Esophagus squamous epithelium (tissue), 5 donors: ENCODE measurements around the gene TMEM30B. TPM values are rescaled to one million over a fixed set of nuclear protein-coding genes. Genes with fewer than 3 reads are reported as not detected.

Experiments used
- DNase-seq: peaks from one replicate; lab custom pipeline; 2025; lab: John Stamatoyannopoulos, UW
- H3K27ac ChIP-seq, 4 donors: fragments of 200-600 bp; sonication (generic); one replicate each; pipeline ENCODE4 v1.5.1; 2016 to 2019; ENCODE audit warnings: mild to moderate bottlenecking in 1 of 4
- H3K27me3 ChIP-seq, 4 donors: fragments of 200-600 bp; sonication (generic); 1 replicate in 3 of 4; 2 replicates in 1 of 4; pipeline versions ENCODE4 v1.5.1 to v1.6.0; 2017 to 2021; ENCODE audit warnings: antibody characterized with exemption in 1 of 4
- H3K36me3 ChIP-seq, 3 donors: fragments of 200-600 bp; sonication (generic); one replicate each; pipeline ENCODE4 v1.5.1; 2016 to 2019
- H3K4me1 ChIP-seq, 3 donors: fragments of 200-600 bp; sonication (generic); one replicate each; pipeline ENCODE4 v1.5.1; 2017 to 2019
- H3K4me3 ChIP-seq, 4 donors: fragments of 200-600 bp; sonication (generic); 1 replicate in 3 of 4; 2 replicates in 1 of 4; pipeline ENCODE4 v1.5.1; 2016 to 2019; ENCODE audit warnings: mild to moderate bottlenecking in 2 of 4, moderate library complexity in 1 of 4
- H3K9me3 ChIP-seq, 3 donors: fragments of 200-600 bp; sonication (generic); one replicate each; pipeline ENCODE4 v1.5.1; 2016 to 2019
- POLR2A ChIP-seq, 4 donors: fragments of 450-650 bp; IDR thresholded peaks; one replicate each; pipeline ENCODE4 v1.6.1; 2017; ENCODE audit warnings: antibody characterized with exemption in 4 of 4, mild to moderate bottlenecking in 4 of 4, moderate library complexity in 3 of 4
- WGBS, 2 donors: methylation state at CpG; one replicate each; pipeline ENCODE4 v1.1.5; 2018; 5-methylcytosine and 5-hydroxymethylcytosine counted together
- intact Hi-C: fragments of 100-400 bp; cut with DNase I; formaldehyde crosslinking; loops from one replicate; pipeline ENCODE4 v1.15.0; 2022
- total RNA-seq, 4 donors: library from RNA; depleted of rRNA; stranded (reverse); fragments of >200 nt; gene quantifications; one replicate each; pipeline ENCODE4 v1.1.0, GENCODE V29; 2016
- TF ChIP-seq, protein P1 (sequence below), 6 experiments: fragments of 450-650 bp in 4 of 6; fragments of 200-600 bp in 2 of 6; sonication (generic) in 2 of 6; IDR thresholded peaks; one replicate each; pipeline ENCODE4 v1.5.1; 2016 to 2019; ENCODE audit warnings: antibody characterized with exemption in 6 of 6, mild to moderate bottlenecking in 4 of 6, moderate library complexity in 4 of 6
- donor health status: DM: yes; HTN: yes; CAD: no.

TMEM30B gene
- total RNA-seq, 4 donors from 2014 or later: 18.5 to 35.9 (median 26.3) TPM

DNA sequence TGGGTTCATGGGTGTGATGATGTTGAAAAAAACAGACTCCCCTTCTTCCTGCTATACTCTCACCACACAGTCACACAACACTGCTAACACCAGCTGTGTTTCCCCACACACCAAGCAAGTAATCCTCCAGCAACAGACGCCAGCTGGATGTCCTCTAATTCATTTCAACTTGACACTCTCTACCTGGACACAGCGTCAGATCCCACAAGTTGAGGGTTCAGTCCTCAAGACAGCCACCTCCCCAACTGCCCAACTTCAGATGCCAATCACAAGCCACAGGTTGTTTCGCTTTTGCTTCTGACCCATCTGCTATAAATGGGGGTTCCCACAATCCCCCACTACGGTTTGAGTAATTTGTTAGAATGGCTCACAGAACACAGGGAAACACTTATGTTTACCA lies 49.3 kb downstream of the TMEM30B start:
- peaks cover 0 to 6% (median 0%) of the 10 kb centered on the region in 3 donors for H3K4me1 ChIP-seq
- no peaks in the 10 kb centered on the region for H3K36me3 ChIP-seq
- no peak for TF ChIP-seq POLR2A (IDR thresholded peaks at IDR 0.05)
- TF ChIP-seq, protein P1, sequence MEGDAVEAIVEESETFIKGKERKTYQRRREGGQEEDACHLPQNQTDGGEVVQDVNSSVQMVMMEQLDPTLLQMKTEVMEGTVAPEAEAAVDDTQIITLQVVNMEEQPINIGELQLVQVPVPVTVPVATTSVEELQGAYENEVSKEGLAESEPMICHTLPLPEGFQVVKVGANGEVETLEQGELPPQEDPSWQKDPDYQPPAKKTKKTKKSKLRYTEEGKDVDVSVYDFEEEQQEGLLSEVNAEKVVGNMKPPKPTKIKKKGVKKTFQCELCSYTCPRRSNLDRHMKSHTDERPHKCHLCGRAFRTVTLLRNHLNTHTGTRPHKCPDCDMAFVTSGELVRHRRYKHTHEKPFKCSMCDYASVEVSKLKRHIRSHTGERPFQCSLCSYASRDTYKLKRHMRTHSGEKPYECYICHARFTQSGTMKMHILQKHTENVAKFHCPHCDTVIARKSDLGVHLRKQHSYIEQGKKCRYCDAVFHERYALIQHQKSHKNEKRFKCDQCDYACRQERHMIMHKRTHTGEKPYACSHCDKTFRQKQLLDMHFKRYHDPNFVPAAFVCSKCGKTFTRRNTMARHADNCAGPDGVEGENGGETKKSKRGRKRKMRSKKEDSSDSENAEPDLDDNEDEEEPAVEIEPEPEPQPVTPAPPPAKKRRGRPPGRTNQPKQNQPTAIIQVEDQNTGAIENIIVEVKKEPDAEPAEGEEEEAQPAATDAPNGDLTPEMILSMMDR (IDR thresholded peaks at IDR 0.05): no peak
- H3K9me3 ChIP-seq: no peaks in the 10 kb centered on the region
- no peak overlapping the region for H3K4me3 ChIP-seq
- no peak for DNase-seq
- intact Hi-C loops: no loop called here
- no peaks in the 10 kb centered on the region for H3K27me3 ChIP-seq
- no peak overlapping the region for H3K27ac ChIP-seq
- WGBS, 2 donors: 87% methylated on average over 4 of the region's 4 CpGs

DNA sequence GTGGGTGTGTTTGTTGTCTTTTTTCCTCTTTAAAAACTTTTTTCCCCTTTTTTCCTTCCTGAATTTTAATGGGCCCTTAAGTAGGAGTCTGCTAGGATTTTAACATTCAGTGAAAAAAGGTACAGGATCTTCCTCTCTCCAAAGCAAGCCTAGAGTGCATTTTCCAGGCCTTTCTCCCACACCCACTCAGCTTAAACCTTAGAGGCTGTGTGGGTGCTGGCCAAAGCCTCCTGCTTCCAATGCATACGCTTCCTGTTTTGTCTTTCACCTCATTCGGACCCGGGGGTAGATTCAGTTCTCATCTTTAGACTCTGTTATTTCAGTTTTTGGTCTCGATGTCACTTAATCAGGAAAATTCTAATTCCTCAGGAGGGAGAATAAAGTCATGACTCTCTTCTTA lies 51.2 kb downstream of the TMEM30B start:
- H3K36me3 ChIP-seq: no peaks in the 10 kb centered on the region
- peaks cover 0 to 6% (median 0%) of the 10 kb centered on the region in 3 donors for H3K4me1 ChIP-seq
- no peak for DNase-seq
- TF ChIP-seq, protein P1 (IDR thresholded peaks at IDR 0.05): no peak
- TF ChIP-seq POLR2A (IDR thresholded peaks at IDR 0.05): no peak
- H3K4me3 ChIP-seq: no peak overlapping the region
- 55 to 75% methylated on average over 4 of the region's 4 CpGs for WGBS, 2 donors
- no peak overlapping the region for H3K27ac ChIP-seq
- H3K27me3 ChIP-seq: no peaks in the 10 kb centered on the region
- intact Hi-C loops: no loop called here
- H3K9me3 ChIP-seq: no peaks in the 10 kb centered on the region

DNA sequence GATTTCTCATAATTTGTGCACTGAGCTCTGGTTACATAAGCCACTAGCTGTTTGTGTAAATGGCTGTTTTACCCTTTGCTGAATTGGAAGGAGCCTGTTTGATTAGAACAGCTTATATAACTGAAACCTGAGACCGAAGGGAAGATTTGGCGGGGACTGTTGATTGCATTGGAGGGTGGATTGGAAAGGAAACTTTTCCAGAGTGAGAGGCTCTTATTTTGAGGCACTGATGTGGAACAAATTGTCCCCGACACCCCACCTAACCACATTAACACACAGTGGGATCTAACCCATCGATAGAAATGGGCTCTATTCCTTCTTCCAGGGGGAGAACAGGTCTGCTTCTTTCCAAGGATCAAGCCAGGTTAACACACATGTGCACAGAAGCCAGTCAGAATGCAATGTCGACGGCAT lies 51.7 kb downstream of the TMEM30B start:
- H3K4me3 ChIP-seq: no peak overlapping the region
- no peaks in the 10 kb centered on the region for H3K36me3 ChIP-seq
- no peaks in the 10 kb centered on the region for H3K9me3 ChIP-seq
- DNase-seq: no peak
- H3K27ac ChIP-seq: no peak overlapping the region
- H3K4me1 ChIP-seq: peaks cover 0 to 6% (median 0%) of the 10 kb centered on the region in 3 donors
- no peak for TF ChIP-seq POLR2A (IDR thresholded peaks at IDR 0.05)
- TF ChIP-seq, protein P1 (IDR thresholded peaks at IDR 0.05): no peak
- no peaks in the 10 kb centered on the region for H3K27me3 ChIP-seq
- 45 to 57% methylated on average over 6 of the region's 6 CpGs for WGBS, 2 donors
- intact Hi-C loops: no loop called here

DNA sequence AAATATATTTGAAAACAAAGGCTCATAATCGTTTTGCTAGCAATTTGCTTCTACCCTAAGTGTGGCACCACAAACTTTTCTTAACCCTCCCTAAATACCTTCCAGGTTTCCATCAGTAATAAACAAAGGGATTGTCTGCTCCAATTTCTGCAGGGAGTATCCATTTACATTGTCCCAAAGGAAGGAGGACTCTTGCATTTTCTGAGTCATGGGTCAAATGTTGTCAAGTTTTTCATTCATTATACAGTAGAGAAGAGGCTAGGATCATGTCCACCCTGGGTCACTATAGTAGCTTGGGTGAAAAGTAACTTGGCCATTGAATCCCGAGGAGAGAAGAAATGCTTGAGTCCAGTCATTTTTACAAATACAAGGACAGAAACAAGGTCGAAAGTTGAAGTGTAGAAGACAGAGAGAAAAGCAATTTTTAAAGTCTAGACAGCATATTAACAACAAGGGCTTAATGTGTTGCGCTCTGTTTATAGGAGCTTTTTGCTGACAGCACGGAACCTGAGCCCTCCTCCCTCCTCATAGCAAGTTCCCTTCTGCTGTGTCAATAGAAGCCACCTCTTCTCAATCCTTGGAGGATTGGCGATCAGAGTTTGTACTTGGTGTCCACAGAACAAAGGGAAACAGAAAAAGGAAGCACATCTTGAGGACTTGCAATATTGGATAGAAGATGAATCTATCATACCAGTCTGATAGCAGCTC lies 53.1 kb downstream of the TMEM30B start:
- 71 to 75% methylated on average over 6 of the region's 6 CpGs for WGBS, 2 donors
- no peak overlapping the region for H3K4me3 ChIP-seq
- DNase-seq: no peak
- no peaks in the 10 kb centered on the region for H3K9me3 ChIP-seq
- intact Hi-C loops: no loop called here
- H3K27ac ChIP-seq: no peak overlapping the region
- TF ChIP-seq, protein P1 (IDR thresholded peaks at IDR 0.05): no peak
- no peaks in the 10 kb centered on the region for H3K36me3 ChIP-seq
- H3K4me1 ChIP-seq: peaks cover 0 to 6% (median 0%) of the 10 kb centered on the region in 3 donors
- H3K27me3 ChIP-seq: peaks cover 0 to 6% (median 0%) of the 10 kb centered on the region in 4 donors

Other genes starting within 250 kb of the TMEM30B start
- gene PRKCH, start 40.2 kb upstream of the TMEM30B start, total RNA-seq: 10 to 100 TPM; 34.5 to 51.3 (median 45.0) TPM